ENCODE data around the gene RSBN1L.

Gene RSBN1L

GRCh38 chr7:77824636-77825035 is 128.4 kb downstream of the RSBN1L start:
- H4K20me1 ChIP-seq (ENCODE audit: insufficient read depth) = no peaks in the 10 kb centered on the region
- TF ChIP-seq CTCF (conservative IDR thresholded peaks at IDR 0.05; ENCODE audit: low read depth, low read length) = no peak
- H3K4me1 ChIP-seq (ENCODE audit: low read depth, poor library complexity, severe bottlenecking) = no peaks in the 10 kb centered on the region
- no peak overlapping the region for H2AFZ ChIP-seq (ENCODE audit: low read depth)
- no peak overlapping the region for H3K4me2 ChIP-seq
- no peak overlapping the region for H3K9ac ChIP-seq
- H3K27ac ChIP-seq = no peak overlapping the region
- H3K4me3 ChIP-seq (IDR thresholded peaks at IDR 0.05; ENCODE audit: insufficient read depth, low read depth, low read length) = no peak overlapping the region
- H3K27me3 ChIP-seq (ENCODE audit: insufficient read depth, low read depth) = no peaks in the 10 kb centered on the region
- H3K79me2 ChIP-seq (ENCODE audit: insufficient read depth, low read depth) = peaks cover 10% of the 10 kb centered on the region; the same call in 1 of the 2 replicates
- no peaks in the 10 kb centered on the region; the same call in 1 of the 2 replicates for H3K36me3 ChIP-seq (ENCODE audit: insufficient read depth)

- Histone ChIP-seq H4K20me1 (ENCODE audit: insufficient read depth) (no peaks in the 10 kb centered on the region), H3K4me2 (no peak overlapping the region), H3K79me2 (ENCODE audit: insufficient read depth, low read depth) (peaks cover 9% of the 10 kb centered on the region; the same call in 1 of the 2 replicates), H3K9ac (no peak overlapping the region), H3K27ac (no peak overlapping the region), H3K36me3 (ENCODE audit: insufficient read depth) (no peaks in the 10 kb centered on the region; the same call in 1 of the 2 replicates), H3K27me3 (ENCODE audit: insufficient read depth, low read depth) (no peaks in the 10 kb centered on the region), H3K4me3 (IDR thresholded peaks at IDR 0.05; ENCODE audit: insufficient read depth, low read depth, low read length) (no peak overlapping the region), H3K4me1 (ENCODE audit: low read depth, poor library complexity, severe bottlenecking) (no peaks in the 10 kb centered on the region), H2AFZ (ENCODE audit: low read depth) (no peak overlapping the region)
- no peak for TF ChIP-seq CTCF (conservative IDR thresholded peaks at IDR 0.05; ENCODE audit: low read depth, low read length)
Measured at GRCh38 chr7:77825131-77825530, 128.9 kb downstream of the RSBN1L start.

- H3K79me2 ChIP-seq (ENCODE audit: insufficient read depth, low read depth) = peaks cover 9% of the 10 kb centered on the region; the same call in 1 of the 2 replicates
- no peak overlapping the region for H3K9ac ChIP-seq
- H3K27me3 ChIP-seq (ENCODE audit: insufficient read depth, low read depth) = no peaks in the 10 kb centered on the region
- no peak overlapping the region for H3K4me3 ChIP-seq (IDR thresholded peaks at IDR 0.05; ENCODE audit: insufficient read depth, low read depth, low read length)
- H2AFZ ChIP-seq (ENCODE audit: low read depth) = no peak overlapping the region
- H4K20me1 ChIP-seq (ENCODE audit: insufficient read depth) = no peaks in the 10 kb centered on the region
- H3K4me2 ChIP-seq = no peak overlapping the region
- H3K27ac ChIP-seq = no peak overlapping the region
- H3K36me3 ChIP-seq (ENCODE audit: insufficient read depth) = no peaks in the 10 kb centered on the region; the same call in 1 of the 2 replicates
- no peak for TF ChIP-seq CTCF (conservative IDR thresholded peaks at IDR 0.05; ENCODE audit: low read depth, low read length)
- H3K4me1 ChIP-seq (ENCODE audit: low read depth, poor library complexity, severe bottlenecking) = no peaks in the 10 kb centered on the region
Measured at GRCh38 chr7:77826300-77826699, 130.0 kb downstream of the RSBN1L start.

- Histone ChIP-seq H3K9ac (no peak overlapping the region), H3K79me2 (ENCODE audit: insufficient read depth, low read depth) (peaks cover 9% of the 10 kb centered on the region; the same call in 1 of the 2 replicates), H4K20me1 (ENCODE audit: insufficient read depth) (no peaks in the 10 kb centered on the region), H2AFZ (ENCODE audit: low read depth) (no peak overlapping the region), H3K4me2 (no peak overlapping the region), H3K4me1 (ENCODE audit: low read depth, poor library complexity, severe bottlenecking) (no peaks in the 10 kb centered on the region), H3K27ac (no peak overlapping the region), H3K27me3 (ENCODE audit: insufficient read depth, low read depth) (no peaks in the 10 kb centered on the region), H3K36me3 (ENCODE audit: insufficient read depth) (no peaks in the 10 kb centered on the region; the same call in 1 of the 2 replicates), H3K4me3 (IDR thresholded peaks at IDR 0.05; ENCODE audit: insufficient read depth, low read depth, low read length) (no peak overlapping the region)
- no peak for TF ChIP-seq CTCF (conservative IDR thresholded peaks at IDR 0.05; ENCODE audit: low read depth, low read length)
Measured at GRCh38 chr7:77827999-77828398, 131.7 kb downstream of the RSBN1L start.

Data from KMS-11 (cell line).